ENCODE measurements around the gene ULK1. TPM values are rescaled to one million over a fixed set of nuclear protein-coding genes. Genes with fewer than 3 reads are reported as not detected.

Gene ULK1
- total and polyA plus RNA-seq, 10 donors: 9.9 to 60.7 (median 46.7) TPM

DNA sequence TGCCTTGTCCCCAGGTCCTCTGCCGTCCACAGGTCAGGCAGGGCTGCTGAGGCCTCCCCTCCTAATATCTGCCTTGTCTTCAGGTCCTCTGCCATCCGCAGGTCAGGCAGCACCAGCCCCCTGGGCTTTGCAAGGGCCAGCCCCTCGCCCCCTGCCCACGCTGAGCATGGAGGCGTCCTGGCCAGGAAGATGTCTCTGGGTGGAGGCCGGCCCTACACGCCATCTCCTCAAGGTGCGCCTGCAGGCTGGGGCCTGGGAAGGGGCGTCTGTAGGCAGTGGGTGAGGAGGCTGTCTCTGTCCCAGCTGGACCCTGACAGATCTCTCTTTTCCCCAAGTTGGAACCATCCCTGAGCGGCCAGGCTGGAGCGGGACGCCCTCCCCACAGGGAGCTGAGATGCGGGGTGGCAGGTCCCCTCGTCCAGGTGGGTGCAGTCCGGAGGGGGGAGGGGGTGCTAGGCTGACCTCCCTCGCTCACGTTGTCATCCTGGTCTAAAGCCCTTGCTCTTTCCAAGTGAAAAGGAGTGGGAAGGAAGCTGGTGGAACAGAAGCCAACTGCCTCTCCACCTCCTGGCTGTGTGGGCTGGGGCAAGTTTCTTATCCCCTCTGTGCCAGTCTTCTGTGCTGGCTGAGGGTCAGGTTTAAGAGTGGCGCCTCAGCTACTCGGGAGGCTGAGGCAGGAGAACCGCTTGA lies 20.7 kb downstream of the ULK1 start:
- H3K4me3 ChIP-seq: no peak overlapping the region
- no peaks in the 10 kb centered on the region for H3K27me3 ChIP-seq (replicated peaks in 1 of 7)
- no peaks in the 10 kb centered on the region for H3K9me3 ChIP-seq
- intact Hi-C loops (cut with DNase I; ENCODE audit: low total_unique reads): no loop called here
- TF ChIP-seq, protein P1, sequence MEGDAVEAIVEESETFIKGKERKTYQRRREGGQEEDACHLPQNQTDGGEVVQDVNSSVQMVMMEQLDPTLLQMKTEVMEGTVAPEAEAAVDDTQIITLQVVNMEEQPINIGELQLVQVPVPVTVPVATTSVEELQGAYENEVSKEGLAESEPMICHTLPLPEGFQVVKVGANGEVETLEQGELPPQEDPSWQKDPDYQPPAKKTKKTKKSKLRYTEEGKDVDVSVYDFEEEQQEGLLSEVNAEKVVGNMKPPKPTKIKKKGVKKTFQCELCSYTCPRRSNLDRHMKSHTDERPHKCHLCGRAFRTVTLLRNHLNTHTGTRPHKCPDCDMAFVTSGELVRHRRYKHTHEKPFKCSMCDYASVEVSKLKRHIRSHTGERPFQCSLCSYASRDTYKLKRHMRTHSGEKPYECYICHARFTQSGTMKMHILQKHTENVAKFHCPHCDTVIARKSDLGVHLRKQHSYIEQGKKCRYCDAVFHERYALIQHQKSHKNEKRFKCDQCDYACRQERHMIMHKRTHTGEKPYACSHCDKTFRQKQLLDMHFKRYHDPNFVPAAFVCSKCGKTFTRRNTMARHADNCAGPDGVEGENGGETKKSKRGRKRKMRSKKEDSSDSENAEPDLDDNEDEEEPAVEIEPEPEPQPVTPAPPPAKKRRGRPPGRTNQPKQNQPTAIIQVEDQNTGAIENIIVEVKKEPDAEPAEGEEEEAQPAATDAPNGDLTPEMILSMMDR (IDR thresholded peaks at IDR 0.05 in 8 of 11, conservative IDR thresholded peaks at IDR 0.05 in 3 of 11): no peak
- peak in 2 of 3 donors; percentile 10 to 31 for TF ChIP-seq POLR2AphosphoS5 (IDR thresholded peaks at IDR 0.05)
- no peak overlapping the region for H3K27ac ChIP-seq
- WGBS, 5 donors: 90 to 97% (median 95%) methylated on average over 17 to 20 of the region's 20 CpGs
- H3K4me1 ChIP-seq: peaks cover 5 to 30% (median 15%) of the 10 kb centered on the region in 6 donors
- H3K36me3 ChIP-seq: peaks cover 0 to 98% (median 84%) of the 10 kb centered on the region in 6 donors
- DNase-seq: no peak

DNA sequence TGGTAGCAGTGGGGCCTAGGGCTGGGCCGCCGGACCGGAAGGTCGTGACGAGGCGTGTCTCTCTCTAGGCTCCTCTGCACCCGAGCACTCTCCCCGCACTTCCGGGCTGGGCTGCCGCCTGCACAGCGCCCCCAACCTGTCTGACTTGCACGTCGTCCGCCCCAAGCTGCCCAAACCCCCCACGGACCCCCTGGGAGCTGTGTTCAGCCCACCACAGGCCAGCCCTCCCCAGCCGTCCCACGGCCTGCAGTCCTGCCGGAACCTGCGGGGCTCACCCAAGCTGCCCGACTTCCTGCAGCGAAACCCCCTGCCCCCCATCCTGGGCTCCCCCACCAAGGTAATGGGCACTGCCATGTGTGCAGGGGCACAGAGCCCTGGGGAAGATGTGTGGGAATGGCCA lies 21.4 kb downstream of the ULK1 start:
- Histone ChIP-seq H3K4me1 (peaks cover 5 to 23% (median 15%) of the 10 kb centered on the region in 6 donors), H3K9me3 (no peaks in the 10 kb centered on the region), H3K4me3 (no peak overlapping the region), H3K27me3 (replicated peaks in 1 of 7) (no peaks in the 10 kb centered on the region), H3K36me3 (peaks cover 0 to 98% (median 83%) of the 10 kb centered on the region in 6 donors), H3K27ac (no peak overlapping the region)
- DNase-seq: no peak
- 88 to 96% (median 96%) methylated on average over 15 to 21 of the region's 21 CpGs for WGBS, 5 donors
- intact Hi-C loops (cut with DNase I; ENCODE audit: low total_unique reads): no loop called here
- TF ChIP-seq, protein P1 (IDR thresholded peaks at IDR 0.05 in 8 of 11, conservative IDR thresholded peaks at IDR 0.05 in 3 of 11): no peak
- no peak for TF ChIP-seq POLR2A (IDR thresholded peaks at IDR 0.05)
- no peak for TF ChIP-seq POLR2AphosphoS5 (IDR thresholded peaks at IDR 0.05)

DNA sequence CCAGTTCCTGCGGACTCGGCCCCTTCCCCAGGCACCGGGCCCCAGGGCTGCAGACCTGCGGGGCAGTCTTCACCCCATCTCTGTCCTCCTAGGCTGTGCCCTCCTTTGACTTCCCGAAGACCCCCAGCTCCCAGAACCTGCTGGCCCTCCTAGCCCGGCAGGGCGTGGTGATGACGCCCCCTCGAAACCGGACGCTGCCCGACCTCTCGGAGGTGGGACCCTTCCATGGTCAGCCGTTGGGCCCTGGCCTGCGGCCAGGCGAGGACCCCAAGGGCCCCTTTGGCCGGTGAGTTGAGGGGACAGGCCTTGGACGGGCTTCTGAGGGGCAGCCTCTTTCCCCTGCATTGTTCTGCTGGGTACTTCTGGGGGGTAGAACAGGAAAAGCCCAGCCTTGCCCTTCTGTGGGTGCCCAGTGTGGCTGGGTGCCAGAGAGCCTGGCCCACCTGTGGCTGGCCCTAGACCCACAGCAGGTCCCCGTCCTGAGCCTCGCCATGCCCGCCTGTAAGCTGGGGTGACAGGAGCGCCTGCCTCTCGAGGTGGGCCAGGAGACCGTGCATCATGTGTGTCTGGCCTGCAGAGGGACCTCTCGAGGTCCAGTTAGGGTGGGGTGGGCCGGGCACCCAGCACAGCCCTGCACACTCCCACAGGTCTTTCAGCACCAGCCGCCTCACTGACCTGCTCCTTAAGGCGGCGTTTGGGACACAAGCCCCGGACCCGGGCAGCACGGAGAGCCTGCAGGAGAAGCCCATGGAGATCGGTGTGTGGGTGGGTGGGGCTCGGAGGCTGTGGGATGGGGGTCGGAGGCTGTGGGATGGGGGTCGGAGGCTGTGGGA lies 22.1 kb downstream of the ULK1 start:
- H3K4me1 ChIP-seq: peaks cover 5 to 17% (median 14%) of the 10 kb centered on the region in 6 donors
- no peaks in the 10 kb centered on the region for H3K27me3 ChIP-seq (replicated peaks in 1 of 7)
- no peak overlapping the region for H3K4me3 ChIP-seq
- DNase-seq: no peak
- intact Hi-C loops (cut with DNase I; ENCODE audit: low total_unique reads): no loop called here
- no peak overlapping the region for H3K27ac ChIP-seq
- TF ChIP-seq, protein P1 (IDR thresholded peaks at IDR 0.05 in 8 of 11, conservative IDR thresholded peaks at IDR 0.05 in 3 of 11): no peak
- peak in 1 of 3 donors; percentile 37 for TF ChIP-seq POLR2AphosphoS5 (IDR thresholded peaks at IDR 0.05)
- TF ChIP-seq POLR2A (IDR thresholded peaks at IDR 0.05): no peak
- 91 to 94% (median 93%) methylated on average over 22 to 36 of the region's 36 CpGs for WGBS, 5 donors
- H3K9me3 ChIP-seq: no peaks in the 10 kb centered on the region
- peaks cover 0 to 98% (median 83%) of the 10 kb centered on the region in 6 donors for H3K36me3 ChIP-seq

All from spleen (tissue), 11 donors.